DND-41 (cell line): Measurements from ENCODE around the gene CCDC183.

ENCODE experiments used
- ATAC-seq: fragments of 200-7000 bp; cut with Tn5 transposase; 3 replicates; pipeline ENCODE4 v1.9.1; 2021; ENCODE audit warnings: low read depth; ENCODE audit not compliant: insufficient read depth
- DNase-seq: peaks from one replicate; pipeline ENCODE4 v3.0.0-alpha.2; 2020
- H2AFZ ChIP-seq: 2 replicates; pipeline ENCODE4 v1.6.0; 2012; ENCODE audit warnings: low read depth, low read length
- H3K27ac ChIP-seq: 2 replicates; pipeline ENCODE4 v1.5.1; 2012; ENCODE audit warnings: low read length, inconsistent platforms
- H3K27me3 ChIP-seq: fragments of 200-600 bp; sonication (generic); 2 replicates; pipeline ENCODE4 v1.6.0; 2012; ENCODE audit warnings: low read length, mild to moderate bottlenecking, inconsistent platforms; ENCODE audit not compliant: insufficient read depth, poor library complexity
- H3K36me3 ChIP-seq: 2 replicates; pipeline ENCODE4 v1.5.1; 2012; ENCODE audit warnings: low read length, inconsistent platforms; ENCODE audit not compliant: insufficient read depth
- H3K4me1 ChIP-seq: 2 replicates; pipeline ENCODE4 v1.5.1; 2012; ENCODE audit warnings: mild to moderate bottlenecking, low read length; ENCODE audit not compliant: insufficient read depth
- H3K4me2 ChIP-seq: 2 replicates; pipeline ENCODE4 v1.6.0; 2012; ENCODE audit warnings: mild to moderate bottlenecking, moderate library complexity, low read length, inconsistent platforms; ENCODE audit not compliant: insufficient read depth
- H3K4me3 ChIP-seq, 2 experiments: fragments of 200-600 bp in 1 of 2; shearing (Covaris generic) in 1 of 2; 2 replicates each; pipeline ENCODE4 v1.5.1; 2012 to 2016; ENCODE audit warnings: inconsistent platforms in 2 of 2, low read length in 2 of 2, mild to moderate bottlenecking in 2 of 2, low read depth in 1 of 2, moderate library complexity in 1 of 2
- H3K79me2 ChIP-seq: 2 replicates; pipeline ENCODE4 v1.6.0; 2012; ENCODE audit warnings: low read length, inconsistent platforms; ENCODE audit not compliant: insufficient read depth
- H3K9ac ChIP-seq: 2 replicates; pipeline ENCODE4 v1.6.0; 2012; ENCODE audit warnings: low read depth, mild to moderate bottlenecking, inconsistent platforms, low read length, moderate library complexity
- H3K9me3 ChIP-seq: 2 replicates; pipeline ENCODE4 v1.5.1; 2012; ENCODE audit warnings: low read length, moderate library complexity, mild to moderate bottlenecking, inconsistent platforms; ENCODE audit not compliant: insufficient read depth, severe bottlenecking
- H4K20me1 ChIP-seq: 2 replicates; pipeline ENCODE4 v1.6.0; 2012; ENCODE audit warnings: low read length; ENCODE audit not compliant: insufficient read depth
- EZH2 ChIP-seq: IDR thresholded peaks from 3 replicates; pipeline ENCODE4 v1.6.1; 2012; ENCODE audit warnings: borderline replicate concordance, low read depth, mild to moderate bottlenecking, moderate library complexity, low read length, inconsistent platforms; ENCODE audit not compliant: severe bottlenecking
- TF ChIP-seq, protein P1 (sequence below): IDR thresholded peaks from 2 replicates; pipeline ENCODE4 v1.5.1; 2012; ENCODE audit warnings: borderline replicate concordance, low read length, moderate library complexity, mild to moderate bottlenecking; ENCODE audit not compliant: poor library complexity, severe bottlenecking; ENCODE audit errors: extremely low read depth

CCDC183 gene

DNA sequence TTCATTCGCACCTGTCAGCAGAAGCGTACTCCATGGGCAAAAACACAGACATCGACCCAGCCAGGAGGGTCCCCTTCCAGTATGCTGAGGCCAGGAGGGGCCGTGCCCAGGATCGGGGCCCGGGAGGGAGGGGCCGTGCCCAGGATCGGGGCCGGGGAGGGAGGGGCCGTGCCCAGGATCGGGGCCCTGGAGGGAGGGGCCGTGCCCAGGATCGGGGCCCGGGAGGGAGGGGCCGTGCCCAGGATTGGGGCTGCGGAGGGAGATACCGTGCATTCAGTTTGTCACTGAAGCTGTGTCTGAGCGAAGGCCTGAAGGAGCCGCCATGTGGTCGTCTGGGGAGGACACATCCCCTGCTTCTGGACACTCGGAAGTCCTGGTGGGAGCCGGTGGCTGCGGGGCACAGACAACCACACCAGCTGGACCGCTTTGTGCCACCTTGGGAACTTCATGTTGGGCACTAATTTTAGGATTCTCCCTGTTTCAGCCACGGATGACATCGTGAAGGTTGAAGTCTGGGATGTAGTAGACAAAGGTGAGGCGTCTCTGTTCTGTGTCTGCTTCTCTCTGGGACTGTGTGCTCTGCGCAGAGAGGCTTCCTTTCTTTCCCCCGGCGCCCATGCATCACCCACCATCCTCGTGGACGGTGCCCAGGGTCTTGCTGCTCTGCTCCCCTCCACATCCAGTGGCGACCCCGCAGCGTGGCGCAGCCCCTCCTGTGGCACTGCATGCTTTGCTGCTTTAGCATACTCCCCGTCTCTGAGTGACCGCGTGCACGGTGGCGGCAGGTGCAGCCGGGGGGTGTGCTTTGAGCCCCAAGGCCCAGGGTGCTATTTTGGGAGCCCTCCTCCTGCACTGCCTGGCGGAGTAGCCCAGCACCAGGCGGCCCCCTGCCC, 29.4 kb downstream of the CCDC183 start:
- DNase-seq (no peak), ATAC-seq (no peak)
- H3K36me3 ChIP-seq = peaks cover 71% of the 10 kb centered on the region

DNA sequence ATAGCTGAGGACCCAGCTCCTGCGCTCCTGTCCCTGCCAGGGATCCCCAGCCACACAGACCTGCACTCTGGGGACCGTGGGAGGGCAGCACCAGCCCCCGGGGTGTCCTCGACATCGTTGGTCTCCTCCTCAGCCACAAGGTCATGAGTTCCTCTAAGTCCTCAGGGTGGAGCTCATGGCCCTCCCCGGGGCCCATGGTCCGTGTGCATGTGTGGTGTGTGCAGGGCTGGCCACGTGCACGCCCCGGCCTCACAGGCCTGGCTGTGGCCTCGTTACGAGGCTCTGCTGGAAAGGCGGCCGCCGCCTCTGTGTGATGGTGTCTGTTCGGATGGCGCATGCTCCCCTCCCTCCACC, 30.0 kb downstream of the CCDC183 start:
- Histone ChIP-seq H3K4me1 (no peaks in the 10 kb centered on the region), H3K4me2 (no peak overlapping the region), H3K79me2 (peaks cover 6% of the 10 kb centered on the region; the same call in 1 of the 2 replicates), H3K36me3 (peaks cover 77% of the 10 kb centered on the region), H3K9me3 (no peaks in the 10 kb centered on the region), H2AFZ (no peak overlapping the region), H3K27me3 (no peaks in the 10 kb centered on the region), H3K9ac (no peak overlapping the region), H3K27ac (no peak overlapping the region), H3K4me3 (no peak overlapping the region), H4K20me1 (peaks cover 16% of the 10 kb centered on the region)
- no peak for DNase-seq
- no peak for ATAC-seq
- no peak for TF ChIP-seq EZH2
- TF ChIP-seq, protein P1, sequence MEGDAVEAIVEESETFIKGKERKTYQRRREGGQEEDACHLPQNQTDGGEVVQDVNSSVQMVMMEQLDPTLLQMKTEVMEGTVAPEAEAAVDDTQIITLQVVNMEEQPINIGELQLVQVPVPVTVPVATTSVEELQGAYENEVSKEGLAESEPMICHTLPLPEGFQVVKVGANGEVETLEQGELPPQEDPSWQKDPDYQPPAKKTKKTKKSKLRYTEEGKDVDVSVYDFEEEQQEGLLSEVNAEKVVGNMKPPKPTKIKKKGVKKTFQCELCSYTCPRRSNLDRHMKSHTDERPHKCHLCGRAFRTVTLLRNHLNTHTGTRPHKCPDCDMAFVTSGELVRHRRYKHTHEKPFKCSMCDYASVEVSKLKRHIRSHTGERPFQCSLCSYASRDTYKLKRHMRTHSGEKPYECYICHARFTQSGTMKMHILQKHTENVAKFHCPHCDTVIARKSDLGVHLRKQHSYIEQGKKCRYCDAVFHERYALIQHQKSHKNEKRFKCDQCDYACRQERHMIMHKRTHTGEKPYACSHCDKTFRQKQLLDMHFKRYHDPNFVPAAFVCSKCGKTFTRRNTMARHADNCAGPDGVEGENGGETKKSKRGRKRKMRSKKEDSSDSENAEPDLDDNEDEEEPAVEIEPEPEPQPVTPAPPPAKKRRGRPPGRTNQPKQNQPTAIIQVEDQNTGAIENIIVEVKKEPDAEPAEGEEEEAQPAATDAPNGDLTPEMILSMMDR = no peak

More for the DNA sequence above, 29.4 kb downstream of the CCDC183 start:
- H3K9ac ChIP-seq = no peak overlapping the region
- peaks cover 17% of the 10 kb centered on the region for H4K20me1 ChIP-seq
- H3K79me2 ChIP-seq = peaks cover 12% of the 10 kb centered on the region; the same call in 1 of the 2 replicates
- H2AFZ ChIP-seq = no peak overlapping the region
- H3K9me3 ChIP-seq = no peaks in the 10 kb centered on the region
- H3K27me3 ChIP-seq = no peaks in the 10 kb centered on the region
- no peak overlapping the region for H3K4me2 ChIP-seq
- H3K4me3 ChIP-seq = no peak overlapping the region
- H3K4me1 ChIP-seq = no peaks in the 10 kb centered on the region
- TF ChIP-seq, protein P1 = no peak
- no peak for TF ChIP-seq EZH2
- no peak overlapping the region for H3K27ac ChIP-seq

- H3K27me3 ChIP-seq = no peaks in the 10 kb centered on the region
- ATAC-seq (no peak), DNase-seq (no peak)
Observed at GRCh38 chr9:136826703-136827582, 30.8 kb downstream of the CCDC183 start.

More at GRCh38 chr9:136826703-136827582, 30.8 kb downstream of the CCDC183 start:
- H2AFZ ChIP-seq = no peak overlapping the region
- peaks cover 85% of the 10 kb centered on the region for H3K36me3 ChIP-seq
- H3K4me1 ChIP-seq = no peaks in the 10 kb centered on the region
- no peak overlapping the region for H3K27ac ChIP-seq
- H4K20me1 ChIP-seq = peaks cover 17% of the 10 kb centered on the region
- H3K4me3 ChIP-seq = no peak overlapping the region
- peaks cover 5% of the 10 kb centered on the region; the same call in 1 of the 2 replicates for H3K79me2 ChIP-seq
- no peak overlapping the region for H3K9ac ChIP-seq
- TF ChIP-seq, protein P1 = no peak
- no peak for TF ChIP-seq EZH2
- no peak overlapping the region for H3K4me2 ChIP-seq
- H3K9me3 ChIP-seq = no peaks in the 10 kb centered on the region
